ENCODE data around the gene VCP.

GRCh38 chr9:35074791-35075190 is 2.4 kb upstream of the VCP start:
- no peak for TF ChIP-seq CTCF (IDR thresholded peaks at IDR 0.05)
- TF ChIP-seq POLR2A (IDR thresholded peaks at IDR 0.05) = no peak

Data from right lobe of liver (tissue), 4 donors.